H1 (cell line): Measurements from ENCODE around the gene RPS21. TPM values are rescaled to one million over a fixed set of nuclear protein-coding genes. Genes with fewer than 3 reads are reported as not detected.

Experiments used
- CBX5 ChIP-seq: fragments of 300-800, 300-1000 bp; sonication (generic); IDR thresholded peaks from 2 replicates; pipeline ENCODE4 v1.7.1; 2016; ENCODE audit warnings: antibody characterized with exemption, low read length, low read depth
- EGR1 ChIP-seq: IDR thresholded peaks from 2 replicates; pipeline ENCODE4 v1.6.1; 2011; ENCODE audit warnings: low read depth, low read length, borderline replicate concordance
- EP300 ChIP-seq, 2 experiments: IDR thresholded peaks; 1 replicate in 1 of 2; 2 replicates in 1 of 2; pipeline ENCODE4 v1.6.1; 2011 to 2012; ENCODE audit warnings: low read depth in 2 of 2, low read length in 2 of 2, mild to moderate bottlenecking in 2 of 2, borderline replicate concordance in 1 of 2, inconsistent platforms in 1 of 2, moderate library complexity in 1 of 2
- GTF2F1 ChIP-seq: IDR thresholded peaks from 2 replicates; pipeline ENCODE4 v1.6.1; 2012; ENCODE audit warnings: low read depth, low read length, improper control_type of control experiment, borderline replicate concordance
- RAD21 ChIP-seq, 2 experiments: IDR thresholded peaks in 1 of 2; conservative IDR thresholded peaks in 1 of 2; 2 replicates each; pipeline ENCODE4 v1.6.1; 2011; ENCODE audit warnings: low read depth in 2 of 2, low read length in 2 of 2, improper control_type of control experiment in 1 of 2, inconsistent platforms in 1 of 2, mild to moderate bottlenecking in 1 of 2, moderate library complexity in 1 of 2
- RNF2 ChIP-seq: fragments of 200-900, 300-1000 bp; sonication (generic); IDR thresholded peaks from 2 replicates; pipeline ENCODE4 v1.7.1; 2016; ENCODE audit warnings: borderline replicate concordance, low read depth, mild to moderate bottlenecking, antibody characterized with exemption, low read length; ENCODE audit not compliant: poor library complexity, severe bottlenecking; ENCODE audit errors: missing control alignments
- TAF7 ChIP-seq: optimal IDR thresholded peaks from 2 replicates; pipeline ENCODE3; 2011; ENCODE audit warnings: low read depth, mild to moderate bottlenecking, inconsistent platforms, low read length, moderate library complexity, borderline replicate concordance
- polyA plus RNA-seq, 7 experiments: library from polyadenylated mRNA; depleted of rRNA in 3 of 7; stranded (reverse) in 5 of 7; unstranded in 2 of 7; fragments of >200 nt in 5 of 7; fragments of 200-250 nt in 2 of 7; gene quantifications; 1 replicate in 5 of 7; 2 replicates in 1 of 7; 4 replicates in 1 of 7; pipeline versions ENCODE4 v1.2.1 to v1.2.3, GENCODE V29; 2011 to 2013; ENCODE audit warnings: missing spikeins in 2 of 7, mixed read lengths in 2 of 7
- total RNA-seq: library from RNA; stranded (reverse); fragmentation: NEBNext Ultra II Directional; extraction: Animal tissue kit (Norgen Biotek cat#: 25700); gene quantifications from 2 replicates; pipeline ENCODE4 v1.2.1, GENCODE V29; 2021

RPS21 gene
- total and polyA plus RNA-seq, 2 of the 8 experiments (the other 6 are each of a cell fraction or from before 2014, with no cell fraction given) = 1,787 to 7,219 TPM

DNA sequence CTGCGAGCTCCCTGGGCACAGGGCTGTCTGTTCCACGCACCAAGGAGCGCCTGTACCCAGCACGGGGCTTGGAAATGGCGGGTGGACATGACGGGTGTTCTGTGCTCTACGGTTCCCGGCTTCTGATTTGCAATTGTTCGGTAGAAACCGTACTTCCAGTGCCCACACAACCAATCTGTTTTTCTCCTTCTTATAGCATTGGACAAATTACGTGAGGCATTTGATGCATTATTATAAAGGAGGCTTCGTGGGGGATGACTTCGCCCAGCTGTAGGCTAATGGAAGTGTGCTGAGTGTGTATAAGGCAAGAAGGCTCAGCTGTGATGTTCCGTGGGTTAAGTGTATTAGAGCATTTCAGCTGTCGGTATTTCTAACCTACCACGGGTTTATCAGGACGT lies 9.8 kb upstream of the RPS21 start (continued):
- no peak for TF ChIP-seq CBX5
- TF ChIP-seq GTF2F1 = no peak
- TF ChIP-seq RAD21 (IDR thresholded peaks at IDR 0.05 in 1 of 2, conservative IDR thresholded peaks at IDR 0.05 in 1 of 2; ENCODE audit: low read depth in 2 of 2, low read length in 2 of 2) = no peak
- no peak for TF ChIP-seq EGR1
- TF ChIP-seq TAF7 = no peak
- no peak for TF ChIP-seq RNF2
- TF ChIP-seq EP300 (IDR thresholded peaks at IDR 0.05; ENCODE audit: borderline replicate concordance in 1 of 2, low read depth in 2 of 2, low read length in 2 of 2) = no peak
